Caco-2 (cell line): ENCODE data around the gene FAM237A. TPM values are rescaled to one million over a fixed set of nuclear protein-coding genes. Genes with fewer than 3 reads are reported as not detected.

Experiments used
- BruUV-seq: library from RNA; stranded (reverse); fragments of 400-500 nt; replicated peaks from 2 replicates; lab custom pipeline; 2021; lab: Mats Ljungman, UMichigan
- CTCF ChIA-PET: fragments of 300-600 bp; sonication (Branson Sonifier 250); formaldehyde crosslinking; loops from one replicate; lab custom pipeline; 2022; ENCODE audit warnings: antibody characterized with exemption; lab: Charles Lee
- POLR2A ChIA-PET: fragments of 300-600 bp; sonication (Branson Sonifier 250); formaldehyde crosslinking; loops from one replicate; lab custom pipeline; 2022; ENCODE audit warnings: antibody characterized with exemption; lab: Charles Lee
- DNase-seq, 2 experiments: peaks; one replicate each; pipeline versions ENCODE4 v3.0.0 to v3.0.0-alpha.2; 2020 to 2022
- H3K27me3 ChIP-seq: replicated peaks from 2 replicates; pipeline ENCODE4 v1.6.0; 2011; ENCODE audit warnings: low read length; ENCODE audit not compliant: control insufficient read depth, insufficient read depth
- H3K36me3 ChIP-seq: 2 replicates; pipeline ENCODE4 v1.5.1; 2011; ENCODE audit warnings: low read length; ENCODE audit not compliant: control insufficient read depth, insufficient read depth
- H3K4me1 ChIP-seq: fragments of 250-450 bp; sonication (Bioruptor Pico); 2 replicates; pipeline ENCODE4 v1.5.1; 2020; ENCODE audit warnings: mild to moderate bottlenecking
- H3K4me3 ChIP-seq: 2 replicates; pipeline ENCODE4 v1.5.1; 2011; ENCODE audit warnings: low read depth, mild to moderate bottlenecking, control low read depth, low read length
- H3K9me3 ChIP-seq: fragments of 250-450 bp; sonication (Bioruptor Pico); 2 replicates; pipeline ENCODE4 v1.5.1; 2020; ENCODE audit warnings: mild to moderate bottlenecking, moderate library complexity
- H3K27ac Mint-ChIP-seq: one replicate; pipeline ENCODE4 v1.8.0; 2022; ENCODE audit warnings: mixed read lengths; ENCODE audit not compliant: unreplicated experiment
- H3K27me3 Mint-ChIP-seq: one replicate; pipeline ENCODE4 v1.8.0; 2022; ENCODE audit warnings: mixed read lengths; ENCODE audit not compliant: insufficient read depth, unreplicated experiment
- H3K36me3 Mint-ChIP-seq: one replicate; pipeline ENCODE4 v1.8.0; 2022; ENCODE audit warnings: mild to moderate bottlenecking, mixed read lengths; ENCODE audit not compliant: insufficient read depth, unreplicated experiment
- H3K4me1 Mint-ChIP-seq: one replicate; pipeline ENCODE4 v1.8.0; 2022; ENCODE audit warnings: low read depth, mixed read lengths; ENCODE audit not compliant: unreplicated experiment
- H3K4me3 Mint-ChIP-seq: one replicate; pipeline ENCODE4 v1.8.0; 2022; ENCODE audit warnings: mild to moderate bottlenecking, moderate library complexity, mixed read lengths; ENCODE audit not compliant: unreplicated experiment
- H3K9me3 Mint-ChIP-seq: one replicate; pipeline ENCODE4 v1.8.0; 2022; ENCODE audit warnings: mixed read lengths; ENCODE audit not compliant: unreplicated experiment
- CTCF ChIP-seq, 2 experiments: fragments of 200-600 bp in 1 of 2; IDR thresholded peaks; 1 replicate in 1 of 2; 2 replicates in 1 of 2; pipeline versions ENCODE4 v1.5.1 to v1.8.0; 2011 to 2022; ENCODE audit warnings: antibody characterized with exemption in 1 of 2, control low read depth in 1 of 2, inconsistent platforms in 1 of 2, low read depth in 1 of 2, low read length in 1 of 2, mild to moderate bottlenecking in 1 of 2, moderate library complexity in 1 of 2; ENCODE audit not compliant: insufficient read depth in 1 of 2, severe bottlenecking in 1 of 2, unreplicated experiment in 1 of 2
- intact Hi-C: fragments of 100-400 bp; cut with micrococcal nuclease; formaldehyde crosslinking; loops from one replicate; pipeline ENCODE4 v1.10.0; 2022; ENCODE audit not compliant: unreplicated experiment
- total RNA-seq: library from RNA; stranded (reverse); gene quantifications from 2 replicates; pipeline ENCODE4 v1.2.3, GENCODE V29; 2022

Gene FAM237A
- total RNA-seq, 1 experiment from 2014 or later, result not detected

GRCh38 chr2:206665251-206665650 lies 23.0 kb downstream of the FAM237A start:
- no peak for TF ChIP-seq CTCF (IDR thresholded peaks at IDR 0.05; ENCODE audit: insufficient read depth in 1 of 2, low read depth in 1 of 2, low read length in 1 of 2, severe bottlenecking in 1 of 2, unreplicated experiment in 1 of 2)
- intact Hi-C loops, result no loop called here
- H3K9me3 ChIP-seq, result no peaks in the 10 kb centered on the region
- BruUV-seq, result no TSS peak
- no peaks in the 10 kb centered on the region for H3K4me1 ChIP-seq
- H3K27ac Mint-ChIP-seq, result no peak overlapping the region
- H3K27me3 Mint-ChIP-seq, result peaks cover 18% of the 10 kb centered on the region
- no peaks in the 10 kb centered on the region; the same call in 1 of the 2 replicates for H3K27me3 ChIP-seq
- H3K36me3 ChIP-seq, result no peaks in the 10 kb centered on the region
- ChIA-PET POLR2A (no interaction called here), CTCF (no interaction called here)
- no peaks in the 10 kb centered on the region for H3K9me3 Mint-ChIP-seq
- no peaks in the 10 kb centered on the region for H3K36me3 Mint-ChIP-seq
- no peak overlapping the region for H3K4me3 ChIP-seq
- no peak overlapping the region for H3K4me3 Mint-ChIP-seq
- H3K4me1 Mint-ChIP-seq, result no peaks in the 10 kb centered on the region
- no peak for DNase-seq

- Mint-ChIP-seq H3K36me3 (no peaks in the 10 kb centered on the region), H3K4me3 (no peak overlapping the region), H3K4me1 (no peaks in the 10 kb centered on the region), H3K27ac (no peak overlapping the region), H3K9me3 (no peaks in the 10 kb centered on the region), H3K27me3 (peaks cover 10% of the 10 kb centered on the region)
- H3K4me1 ChIP-seq, result no peaks in the 10 kb centered on the region
- H3K27me3 ChIP-seq, result no peaks in the 10 kb centered on the region; the same call in 1 of the 2 replicates
- BruUV-seq, result no TSS peak
- no peak overlapping the region for H3K4me3 ChIP-seq
- H3K9me3 ChIP-seq, result no peaks in the 10 kb centered on the region
- no peak for DNase-seq
- CTCF ChIA-PET, result no interaction called here
- TF ChIP-seq CTCF (IDR thresholded peaks at IDR 0.05; ENCODE audit: insufficient read depth in 1 of 2, low read depth in 1 of 2, low read length in 1 of 2, severe bottlenecking in 1 of 2, unreplicated experiment in 1 of 2), result no peak
- POLR2A ChIA-PET, result no interaction called here
- no peaks in the 10 kb centered on the region for H3K36me3 ChIP-seq
- intact Hi-C loops, result no loop called here
These were observed 28.4 kb downstream of the FAM237A start for GRCh38 chr2:206670531-206671319.

GRCh38 chr2:206683546-206683945 lies 41.3 kb downstream of the FAM237A start:
- POLR2A ChIA-PET, result no interaction called here
- Histone ChIP-seq H3K9me3 (no peaks in the 10 kb centered on the region), H3K4me1 (no peaks in the 10 kb centered on the region; the same call in 1 of the 2 replicates), H3K4me3 (no peak overlapping the region), H3K36me3 (no peaks in the 10 kb centered on the region), H3K27me3 (no peaks in the 10 kb centered on the region)
- H3K27me3 Mint-ChIP-seq, result peaks cover 17% of the 10 kb centered on the region
- no peak for DNase-seq
- CTCF ChIA-PET, result no interaction called here
- no peaks in the 10 kb centered on the region for H3K36me3 Mint-ChIP-seq
- no peaks in the 10 kb centered on the region for H3K4me1 Mint-ChIP-seq
- no peak overlapping the region for H3K4me3 Mint-ChIP-seq
- intact Hi-C loops, result no loop called here
- no TSS peak for BruUV-seq
- H3K27ac Mint-ChIP-seq, result no peak overlapping the region
- TF ChIP-seq CTCF (IDR thresholded peaks at IDR 0.05; ENCODE audit: insufficient read depth in 1 of 2, low read depth in 1 of 2, low read length in 1 of 2, severe bottlenecking in 1 of 2, unreplicated experiment in 1 of 2), result no peak
- H3K9me3 Mint-ChIP-seq, result no peaks in the 10 kb centered on the region
